Activated T-cell treated with anti-CD3 and anti-CD28 coated beads, Interleukin-2, amount 50 U/mL, for 24 hours (primary cell): Measurements from ENCODE around the gene MGAT4D.
"Not testable (repeated sequence)": the region's sequence is repeated elsewhere in the genome, so short reads cannot be mapped to it uniquely, and the experiment has no call there.

Experiments
- DNase-seq: peaks from one replicate; pipeline ENCODE4 v3.0.0-alpha.2; 2020
- H3K27ac Mint-ChIP-seq: 2 replicates; pipeline ENCODE4 v1.8.0; 2020; ENCODE audit warnings: mild to moderate bottlenecking, mixed read lengths
- H3K27me3 Mint-ChIP-seq: 2 replicates; pipeline ENCODE4 v1.8.0; 2020; ENCODE audit warnings: mixed read lengths
- H3K36me3 Mint-ChIP-seq: 2 replicates; pipeline ENCODE4 v1.8.0; 2020; ENCODE audit warnings: low read depth, mixed read lengths
- H3K4me1 Mint-ChIP-seq: 2 replicates; pipeline ENCODE4 v1.8.0; 2020; ENCODE audit warnings: low read depth, mixed read lengths
- H3K4me3 Mint-ChIP-seq: 2 replicates; pipeline ENCODE4 v1.8.0; 2020; ENCODE audit warnings: mild to moderate bottlenecking, moderate library complexity, mixed read lengths
- H3K9me3 Mint-ChIP-seq: 2 replicates; pipeline ENCODE4 v1.8.0; 2020; ENCODE audit warnings: mixed read lengths

MGAT4D gene

DNA sequence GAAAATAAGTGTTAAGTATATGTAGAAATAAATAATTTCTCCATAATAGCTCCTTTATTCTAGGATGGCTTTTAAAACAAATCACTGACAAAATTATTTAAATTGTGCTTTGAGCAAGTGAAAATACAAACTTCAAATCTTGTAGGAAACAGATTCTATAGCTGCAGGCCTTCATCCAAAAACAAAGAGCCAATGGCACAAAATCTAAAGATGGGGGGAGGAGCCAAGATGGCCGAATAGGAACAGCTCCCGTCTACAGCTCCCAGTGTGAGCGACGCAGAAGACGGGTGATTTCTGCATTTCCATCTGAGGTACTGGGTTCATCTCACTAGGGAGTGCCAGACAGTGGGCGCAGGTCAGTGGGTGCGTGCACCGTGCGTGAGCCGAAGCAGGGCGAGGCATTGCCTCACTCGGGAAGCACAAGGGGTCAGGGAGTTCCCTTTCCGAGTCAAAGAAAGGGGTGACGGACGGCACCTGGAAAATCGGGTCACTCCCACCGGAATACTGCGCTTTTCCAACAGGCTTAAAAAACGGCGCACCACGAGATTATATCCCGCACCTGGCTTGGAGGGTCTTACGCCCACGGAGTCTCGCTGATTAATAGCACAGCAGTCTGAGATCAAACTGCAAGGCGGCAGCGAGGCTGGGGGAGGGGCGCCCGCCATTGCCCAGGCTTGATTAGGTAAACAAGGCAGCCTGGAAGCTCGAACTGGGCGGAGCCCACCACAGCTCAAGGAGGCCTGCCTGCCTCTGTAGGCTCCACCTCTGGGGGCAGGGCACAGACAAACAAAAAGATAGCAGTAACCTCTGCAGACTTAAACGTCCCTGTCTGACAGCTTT lies 84.7 kb downstream of the MGAT4D start:
- DNase-seq, H3K27ac Mint-ChIP-seq, H3K36me3 Mint-ChIP-seq, H3K4me1 Mint-ChIP-seq, H3K4me3 Mint-ChIP-seq, H3K9me3 Mint-ChIP-seq: not testable (repeated sequence)
- H3K27me3 Mint-ChIP-seq, result peaks cover 16% of the 10 kb centered on the region

DNA sequence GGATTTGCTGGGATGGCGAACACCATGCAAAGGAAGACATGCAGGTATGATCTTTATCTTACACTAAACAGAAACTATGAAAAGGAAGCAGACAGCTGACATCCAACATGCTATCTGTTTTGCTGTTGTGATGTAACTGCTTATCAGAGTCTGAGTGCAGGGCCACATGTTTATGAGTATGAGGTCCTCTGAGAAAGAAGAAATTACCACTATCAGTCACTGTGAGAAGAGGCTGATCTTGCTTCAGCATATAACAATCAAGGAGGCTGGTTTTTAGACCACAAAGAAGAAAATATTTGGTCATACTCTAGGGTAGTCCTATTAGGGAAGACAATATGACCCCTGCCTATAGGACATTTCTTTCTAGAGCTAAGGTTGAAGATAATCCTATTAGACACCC lies 89.1 kb downstream of the MGAT4D start:
- Mint-ChIP-seq H3K4me3 (no peak overlapping the region), H3K27ac (no peak overlapping the region)

GRCh38 chr4:140406292-140406691 lies 91.8 kb downstream of the MGAT4D start:
- no peaks in the 10 kb centered on the region for H3K9me3 Mint-ChIP-seq
- no peak overlapping the region for H3K4me3 Mint-ChIP-seq
- no peak for DNase-seq
- H3K27ac Mint-ChIP-seq, result no peak overlapping the region
- H3K4me1 Mint-ChIP-seq, result no peaks in the 10 kb centered on the region
- no peaks in the 10 kb centered on the region for H3K36me3 Mint-ChIP-seq
- peaks cover 28% of the 10 kb centered on the region for H3K27me3 Mint-ChIP-seq

More for the DNA sequence above, 89.1 kb downstream of the MGAT4D start:
- Mint-ChIP-seq H3K36me3 (no peaks in the 10 kb centered on the region), H3K4me1 (no peaks in the 10 kb centered on the region), H3K27me3 (peaks cover 36% of the 10 kb centered on the region), H3K9me3 (no peaks in the 10 kb centered on the region)
- no peak for DNase-seq

- Mint-ChIP-seq H3K4me3 (no peak overlapping the region), H3K4me1 (no peaks in the 10 kb centered on the region)
Measured at GRCh38 chr4:140400111-140400510, 98.0 kb downstream of the MGAT4D start.

DNA sequence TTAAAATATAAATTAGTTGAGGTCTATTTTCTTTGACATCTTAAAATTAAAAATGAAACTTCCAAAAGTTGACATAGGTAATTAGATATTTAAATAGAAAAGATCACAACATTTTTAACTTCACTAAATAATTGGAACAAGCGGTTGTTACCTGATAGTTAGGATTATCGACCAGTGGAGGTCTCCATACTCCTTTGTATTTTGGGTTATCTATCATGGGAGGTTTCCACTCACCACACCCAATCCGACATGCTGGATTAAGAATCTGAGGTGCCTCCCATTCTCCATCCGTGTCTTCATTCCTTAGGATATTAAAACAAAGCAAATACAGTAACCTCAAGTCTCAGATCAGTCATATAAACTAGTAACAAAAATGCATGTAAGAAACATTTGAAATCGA lies 102.4 kb downstream of the MGAT4D start:
- DNase-seq, result no peak
- Mint-ChIP-seq H3K4me1 (no peaks in the 10 kb centered on the region), H3K36me3 (no peaks in the 10 kb centered on the region), H3K9me3 (no peaks in the 10 kb centered on the region), H3K27me3 (peaks cover 16% of the 10 kb centered on the region), H3K4me3 (no peak overlapping the region), H3K27ac (no peak overlapping the region)

More at GRCh38 chr4:140400111-140400510, 98.0 kb downstream of the MGAT4D start:
- H3K9me3 Mint-ChIP-seq, result no peaks in the 10 kb centered on the region
- DNase-seq, result no peak
- H3K27ac Mint-ChIP-seq, result no peak overlapping the region
- H3K27me3 Mint-ChIP-seq, result peaks cover 27% of the 10 kb centered on the region
- no peaks in the 10 kb centered on the region for H3K36me3 Mint-ChIP-seq
